Right cardiac atrium (tissue), 5 donors: ENCODE measurements around the gene P2RX4. TPM values are rescaled to one million over a fixed set of nuclear protein-coding genes. Genes with fewer than 3 reads are reported as not detected.
"Not testable (repeated sequence)": the region's sequence is repeated elsewhere in the genome, so short reads cannot be mapped to it uniquely, and the experiment has no call there.

ENCODE experiments used
- ATAC-seq, 2 donors: fragments of 200-7000 bp; cut with Tn5 transposase; one replicate each; pipeline versions ENCODE4 v1.8.0 to v1.9.1; 2020; ENCODE audit warnings: moderate library complexity in 2 of 2, mild to moderate bottlenecking in 1 of 2
- DNase-seq, 3 donors: peaks; one replicate each; pipeline ENCODE4 v3.0.0-alpha.2; 2020
- H3K27ac ChIP-seq: one replicate; pipeline ENCODE4 v1.5.1; 2013; ENCODE audit warnings: mild to moderate bottlenecking, low read length, control low read depth, moderate library complexity
- H3K27me3 ChIP-seq: one replicate; pipeline ENCODE4 v1.6.1; 2013; ENCODE audit not compliant: control insufficient read depth, insufficient read depth
- H3K4me1 ChIP-seq: one replicate; pipeline ENCODE4 v1.6.1; 2013; ENCODE audit warnings: low read length; ENCODE audit not compliant: control insufficient read depth, insufficient read depth
- H3K4me3 ChIP-seq: one replicate; pipeline ENCODE4 v1.5.1; 2013; ENCODE audit warnings: low read length, control low read depth
- H3K9me3 ChIP-seq: one replicate; pipeline ENCODE4 v1.6.1; 2013; ENCODE audit warnings: low read length; ENCODE audit not compliant: control insufficient read depth
- WGBS: extraction: QIAGEN DNeasy Blood & Tissue Kit; methylation state at CpG from one replicate; pipeline ENCODE4 v1.1.7; 2013; 5-methylcytosine and 5-hydroxymethylcytosine counted together
- intact Hi-C, 4 donors: fragments of 100-400 bp; cut with DNase I; formaldehyde crosslinking; loops; one replicate each; pipeline versions ENCODE4 v1.11.0 to v1.14.0; 2022 to 2023
- polyA plus RNA-seq: library from polyadenylated mRNA; stranded (reverse); fragments of 200-250 nt; gene quantifications from one replicate; pipeline ENCODE4 v1.2.3, GENCODE V29; 2013
- total RNA-seq, 4 donors: library from RNA; stranded (reverse); fragmentation: NEBNext Ultra II Directional; extraction: Animal tissue kit (Norgen Biotek cat#: 25700); gene quantifications; one replicate each; pipeline ENCODE4 v1.2.1, GENCODE V29; 2021
- donor health status: healthy with polysubstance abuse.
- donor health status: DM: no; HTN: yes; CAD: no.
- donor health status: DM: no; HTN: no; CAD: no.
- donor health status: DM: no; HTN: yes; CAD: no; lungs with severe emphysema.
- donor health status: DM: yes; HTN: yes; CAD: no.

The P2RX4 gene
- total and polyA plus RNA-seq, 5 donors, result 6.1 to 10.6 (median 8.9) TPM

GRCh38 chr12:121189131-121189530 is 20.8 kb upstream of the P2RX4 start:
- 85% methylated on average over 9 of the region's 9 CpGs for WGBS
- intact Hi-C loops, result no loop called here
- ATAC-seq, result no peak
- Histone ChIP-seq H3K27ac (no peak overlapping the region), H3K4me1 (peaks cover 3% of the 10 kb centered on the region), H3K9me3 (no peaks in the 10 kb centered on the region), H3K27me3 (no peaks in the 10 kb centered on the region), H3K4me3 (no peak overlapping the region)
- DNase-seq, result no peak

- H3K27ac ChIP-seq, result no peak overlapping the region
- H3K27me3 ChIP-seq, result no peaks in the 10 kb centered on the region
- intact Hi-C loops, result no loop called here
- ATAC-seq (peak in 1 of 2 donors; percentile 33), DNase-seq (no peak)
- no peak overlapping the region for H3K4me3 ChIP-seq
- no peaks in the 10 kb centered on the region for H3K9me3 ChIP-seq
- whole genome bisulfite sequencing, result 81% methylated on average over 9 of the region's 9 CpGs
- H3K4me1 ChIP-seq, result peaks cover 3% of the 10 kb centered on the region
These were observed 20.2 kb upstream of the P2RX4 start for GRCh38 chr12:121189619-121190155.

GRCh38 chr12:121190523-121191031 is 19.4 kb upstream of the P2RX4 start:
- DNase-seq, result no peak
- no peak overlapping the region for H3K27ac ChIP-seq
- WGBS, result 30% methylated on average over 2 of the region's 2 CpGs
- H3K27me3 ChIP-seq, result no peaks in the 10 kb centered on the region
- H3K9me3 ChIP-seq, result no peaks in the 10 kb centered on the region
- no peak overlapping the region for H3K4me3 ChIP-seq
- H3K4me1 ChIP-seq, result peaks cover 3% of the 10 kb centered on the region
- intact Hi-C loops, result no loop called here
- peak in 1 of 2 donors; percentile 60 for ATAC-seq

- Histone ChIP-seq H3K9me3 (no peaks in the 10 kb centered on the region), H3K27ac (no peak overlapping the region), H3K4me3 (no peak overlapping the region), H3K27me3 (no peaks in the 10 kb centered on the region), H3K4me1 (peaks cover 3% of the 10 kb centered on the region)
- DNase-seq (no peak), ATAC-seq (no peak)
- intact Hi-C loops, result no loop called here
- WGBS, result 74% methylated on average over 3 of the region's 3 CpGs
These were observed 18.8 kb upstream of the P2RX4 start for GRCh38 chr12:121191151-121191550.

- intact Hi-C loops, result no loop called here
- Histone ChIP-seq H3K27ac (no peak overlapping the region), H3K4me1 (no peaks in the 10 kb centered on the region), H3K27me3 (no peaks in the 10 kb centered on the region), H3K9me3 (no peaks in the 10 kb centered on the region), H3K4me3 (no peak overlapping the region)
- WGBS, result 56% methylated on average over 6 of the region's 6 CpGs
- peak; percentile 39 to 62 for ATAC-seq
- no peak for DNase-seq
These were observed 13.0 kb upstream of the P2RX4 start for GRCh38 chr12:121196902-121197301.

GRCh38 chr12:121198949-121199348 is 11.0 kb upstream of the P2RX4 start:
- WGBS, result 79% methylated on average over 7 of the region's 7 CpGs

GRCh38 chr12:121201140-121201539 is 8.8 kb upstream of the P2RX4 start:
- WGBS, result 94% methylated on average over 6 of the region's 6 CpGs
- ATAC-seq, intact Hi-C loops, DNase-seq, H3K9me3 ChIP-seq, H3K27ac ChIP-seq, H3K4me1 ChIP-seq, H3K27me3 ChIP-seq, H3K4me3 ChIP-seq: not testable (repeated sequence)

More at GRCh38 chr12:121198949-121199348, 11.0 kb upstream of the P2RX4 start:
- DNase-seq (no peak), ATAC-seq (no peak)
- no peaks in the 10 kb centered on the region for H3K4me1 ChIP-seq
- no peak overlapping the region for H3K4me3 ChIP-seq
- H3K9me3 ChIP-seq, result no peaks in the 10 kb centered on the region
- intact Hi-C loops, result no loop called here
- no peak overlapping the region for H3K27ac ChIP-seq
- H3K27me3 ChIP-seq, result no peaks in the 10 kb centered on the region

GRCh38 chr12:121202407-121203355 is 7.2 kb upstream of the P2RX4 start:
- no peak overlapping the region for H3K27ac ChIP-seq
- intact Hi-C loops, result no loop called here
- no peaks in the 10 kb centered on the region for H3K27me3 ChIP-seq
- DNase-seq (no peak), ATAC-seq (no peak)
- H3K9me3 ChIP-seq, result no peaks in the 10 kb centered on the region
- no peaks in the 10 kb centered on the region for H3K4me1 ChIP-seq
- no peak overlapping the region for H3K4me3 ChIP-seq
- 55% methylated on average over 14 of the region's 14 CpGs for WGBS

GRCh38 chr12:121203482-121203881 is 6.4 kb upstream of the P2RX4 start:
- Histone ChIP-seq H3K27ac (no peak overlapping the region), H3K27me3 (no peaks in the 10 kb centered on the region), H3K9me3 (no peaks in the 10 kb centered on the region), H3K4me1 (no peaks in the 10 kb centered on the region), H3K4me3 (no peak overlapping the region)
- intact Hi-C loops, result no loop called here
- ATAC-seq (no peak), DNase-seq (no peak)
- 84% methylated on average over 11 of the region's 11 CpGs for WGBS

GRCh38 chr12:121205491-121205890 is 4.4 kb upstream of the P2RX4 start:
- DNase-seq, result no peak
- no peak overlapping the region for H3K27ac ChIP-seq
- H3K4me1 ChIP-seq, result no peaks in the 10 kb centered on the region
- intact Hi-C loops, result no loop called here
- no peaks in the 10 kb centered on the region for H3K27me3 ChIP-seq
- no peaks in the 10 kb centered on the region for H3K9me3 ChIP-seq
- WGBS, result 65% methylated on average over 7 of the region's 7 CpGs
- ATAC-seq, result no peak
- H3K4me3 ChIP-seq, result no peak overlapping the region

- intact Hi-C loops, H3K9me3 ChIP-seq, H3K27me3 ChIP-seq, ATAC-seq, H3K27ac ChIP-seq, H3K4me1 ChIP-seq, H3K4me3 ChIP-seq, DNase-seq: not testable (repeated sequence)
- WGBS, result 95% methylated on average over 10 of the region's 10 CpGs
These were observed 1.4 kb upstream of the P2RX4 start for GRCh38 chr12:121208571-121208970.
